Peyer's patch (tissue), 4 donors: ENCODE results near the gene PJA2. TPM values are rescaled to one million over a fixed set of nuclear protein-coding genes. Genes with fewer than 3 reads are reported as not detected.

Experiments
- DNase-seq, 3 donors: peaks; one replicate each; pipeline ENCODE4 v3.0.0-alpha.2; 2017 to 2019
- H3K27ac ChIP-seq, 4 donors: fragments of 200-600 bp; sonication (generic); one replicate each; pipeline ENCODE4 v1.5.1; 2016 to 2019
- H3K27me3 ChIP-seq, 2 donors: fragments of 200-600 bp; sonication (generic); one replicate each; pipeline ENCODE4 v1.5.1; 2019
- H3K36me3 ChIP-seq, 3 donors: fragments of 200-600 bp; sonication (generic); one replicate each; pipeline ENCODE4 v1.5.1; 2016 to 2019
- H3K4me1 ChIP-seq, 4 donors: fragments of 200-600 bp; sonication (generic); one replicate each; pipeline ENCODE4 v1.5.1; 2016 to 2019
- H3K4me3 ChIP-seq, 4 donors: fragments of 200-600 bp; sonication (generic); 1 replicate in 3 of 4; 2 replicates in 1 of 4; pipeline ENCODE4 v1.5.1; 2016 to 2019; ENCODE audit warnings: mild to moderate bottlenecking in 1 of 4
- H3K9me3 ChIP-seq, 4 donors: fragments of 200-600 bp; sonication (generic); one replicate each; pipeline ENCODE4 v1.5.1; 2016 to 2019; ENCODE audit warnings: mild to moderate bottlenecking in 1 of 4
- POLR2A ChIP-seq, 2 donors: fragments of 450-650 bp; IDR thresholded peaks; one replicate each; pipeline ENCODE4 v1.5.1; 2017; ENCODE audit warnings: antibody characterized with exemption in 2 of 2, mild to moderate bottlenecking in 2 of 2, moderate library complexity in 2 of 2
- total RNA-seq, 4 donors: library from RNA; depleted of rRNA; stranded (reverse); fragments of >200 nt; gene quantifications; one replicate each; pipeline ENCODE4 v1.1.0, GENCODE V29; 2016
- TF ChIP-seq, protein P1 (sequence below), 6 experiments: fragments of 450-650 bp in 4 of 6; fragments of 200-600 bp in 2 of 6; sonication (generic) in 1 of 6; IDR thresholded peaks; one replicate each; pipeline ENCODE4 v1.5.1; 2017 to 2019; ENCODE audit warnings: antibody characterized with exemption in 6 of 6, mild to moderate bottlenecking in 3 of 6, moderate library complexity in 1 of 6

PJA2 gene
- total RNA-seq, 4 donors from 2014 or later, result 40.6 to 68.5 (median 51.6) TPM

GRCh38 chr5:109354761-109355160, 55.0 kb downstream of the PJA2 start:
- Histone ChIP-seq H3K4me1 (no peaks in the 10 kb centered on the region), H3K27ac (no peak overlapping the region), H3K4me3 (no peak overlapping the region), H3K27me3 (no peaks in the 10 kb centered on the region), H3K36me3 (peaks cover 0 to 32% (median 0%) of the 10 kb centered on the region in 3 donors), H3K9me3 (no peaks in the 10 kb centered on the region)
- no peak for TF ChIP-seq POLR2A (IDR thresholded peaks at IDR 0.05)
- TF ChIP-seq, protein P1, sequence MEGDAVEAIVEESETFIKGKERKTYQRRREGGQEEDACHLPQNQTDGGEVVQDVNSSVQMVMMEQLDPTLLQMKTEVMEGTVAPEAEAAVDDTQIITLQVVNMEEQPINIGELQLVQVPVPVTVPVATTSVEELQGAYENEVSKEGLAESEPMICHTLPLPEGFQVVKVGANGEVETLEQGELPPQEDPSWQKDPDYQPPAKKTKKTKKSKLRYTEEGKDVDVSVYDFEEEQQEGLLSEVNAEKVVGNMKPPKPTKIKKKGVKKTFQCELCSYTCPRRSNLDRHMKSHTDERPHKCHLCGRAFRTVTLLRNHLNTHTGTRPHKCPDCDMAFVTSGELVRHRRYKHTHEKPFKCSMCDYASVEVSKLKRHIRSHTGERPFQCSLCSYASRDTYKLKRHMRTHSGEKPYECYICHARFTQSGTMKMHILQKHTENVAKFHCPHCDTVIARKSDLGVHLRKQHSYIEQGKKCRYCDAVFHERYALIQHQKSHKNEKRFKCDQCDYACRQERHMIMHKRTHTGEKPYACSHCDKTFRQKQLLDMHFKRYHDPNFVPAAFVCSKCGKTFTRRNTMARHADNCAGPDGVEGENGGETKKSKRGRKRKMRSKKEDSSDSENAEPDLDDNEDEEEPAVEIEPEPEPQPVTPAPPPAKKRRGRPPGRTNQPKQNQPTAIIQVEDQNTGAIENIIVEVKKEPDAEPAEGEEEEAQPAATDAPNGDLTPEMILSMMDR (IDR thresholded peaks at IDR 0.05), result no peak
- no peak for DNase-seq

DNA sequence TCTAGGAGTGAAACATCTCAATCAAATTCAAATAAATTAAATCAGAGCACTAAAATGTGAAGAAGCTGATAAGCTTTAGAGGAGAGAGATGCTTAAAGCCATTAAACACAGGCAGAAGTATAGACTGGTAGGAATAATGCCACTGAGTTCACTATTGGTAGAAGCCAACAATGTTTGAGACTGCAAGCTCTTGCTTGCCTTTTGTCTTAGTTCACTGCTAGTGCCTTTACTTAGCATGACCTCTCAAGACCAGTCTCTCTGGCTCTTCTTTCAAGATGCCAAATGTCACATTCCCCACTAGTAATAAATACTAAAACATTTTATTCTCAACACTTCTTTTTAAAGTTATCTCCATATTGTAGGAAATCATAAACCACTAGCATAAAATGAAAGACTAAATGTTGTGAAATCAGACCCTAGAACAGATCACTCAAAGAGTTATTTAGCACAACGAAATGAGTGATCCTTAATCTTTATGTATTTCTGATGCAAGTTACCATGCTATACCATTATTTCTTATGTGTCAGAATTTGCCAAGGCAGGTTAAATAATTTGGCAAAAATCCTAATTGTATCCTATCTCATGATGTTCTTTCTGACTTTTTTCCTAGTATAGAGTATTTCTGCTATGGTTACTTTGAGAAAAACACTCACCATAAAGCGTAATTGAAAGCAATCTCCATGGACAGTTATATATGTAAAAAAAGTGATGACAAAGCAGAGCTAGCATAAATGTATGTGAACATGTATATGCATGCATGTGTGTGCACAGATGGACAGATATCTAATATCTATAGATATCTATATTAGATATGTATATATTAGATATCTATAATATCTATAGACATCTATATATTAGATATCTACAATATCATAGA, 57.5 kb downstream of the PJA2 start:
- H3K27ac ChIP-seq, result no peak overlapping the region
- H3K4me3 ChIP-seq, result no peak overlapping the region
- peaks cover 0 to 18% (median 0%) of the 10 kb centered on the region in 3 donors for H3K36me3 ChIP-seq
- no peak for TF ChIP-seq POLR2A (IDR thresholded peaks at IDR 0.05)
- TF ChIP-seq, protein P1 (IDR thresholded peaks at IDR 0.05), result no peak
- no peak for DNase-seq
- no peaks in the 10 kb centered on the region for H3K9me3 ChIP-seq
- H3K4me1 ChIP-seq, result no peaks in the 10 kb centered on the region
- no peaks in the 10 kb centered on the region for H3K27me3 ChIP-seq

DNA sequence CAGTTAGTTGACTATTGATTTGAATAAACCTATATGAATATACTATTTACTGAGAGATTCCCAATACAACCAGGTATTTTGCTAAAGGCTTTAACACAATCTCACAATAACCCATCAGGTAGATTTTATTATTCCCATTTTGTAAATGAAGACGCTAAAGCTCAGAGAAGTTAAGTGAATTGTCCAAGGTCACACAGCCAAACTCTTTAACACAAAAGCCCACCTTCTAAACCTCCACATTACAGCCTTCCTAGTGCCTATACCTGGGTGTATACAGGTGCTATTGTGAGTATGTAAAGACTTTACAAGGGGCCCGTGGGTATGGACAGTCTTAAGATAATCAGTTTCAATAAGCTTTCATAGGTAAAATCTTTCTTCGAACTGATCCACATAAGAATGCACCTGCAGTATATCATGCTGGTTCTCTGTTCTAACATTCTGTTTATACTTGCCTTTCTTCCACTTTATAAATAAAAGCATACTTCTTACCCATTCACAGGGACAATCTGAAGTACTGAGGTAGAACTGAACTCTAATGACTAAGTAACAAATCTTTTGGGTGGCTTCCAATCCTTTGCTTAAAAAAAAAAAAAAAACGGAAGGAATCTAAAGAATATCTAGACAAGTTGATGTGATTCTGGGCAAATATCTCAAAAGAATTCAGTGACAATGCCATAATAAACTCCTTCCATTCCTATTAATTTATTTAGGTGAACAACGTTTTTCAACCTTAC, 59.1 kb downstream of the PJA2 start:
- Histone ChIP-seq H3K36me3 (peaks cover 0 to 16% (median 0%) of the 10 kb centered on the region in 3 donors), H3K4me1 (no peaks in the 10 kb centered on the region), H3K4me3 (no peak overlapping the region), H3K27me3 (no peaks in the 10 kb centered on the region), H3K27ac (no peak overlapping the region), H3K9me3 (no peaks in the 10 kb centered on the region)
- no peak for DNase-seq
- TF ChIP-seq POLR2A (IDR thresholded peaks at IDR 0.05), result no peak
- TF ChIP-seq, protein P1 (IDR thresholded peaks at IDR 0.05), result no peak

GRCh38 chr5:109349388-109349787, 60.4 kb downstream of the PJA2 start:
- no peaks in the 10 kb centered on the region for H3K4me1 ChIP-seq
- TF ChIP-seq, protein P1 (IDR thresholded peaks at IDR 0.05), result no peak
- no peak for TF ChIP-seq POLR2A (IDR thresholded peaks at IDR 0.05)
- no peaks in the 10 kb centered on the region for H3K27me3 ChIP-seq
- no peak overlapping the region for H3K27ac ChIP-seq
- H3K36me3 ChIP-seq, result peaks cover 0 to 17% (median 0%) of the 10 kb centered on the region in 3 donors
- no peak overlapping the region for H3K4me3 ChIP-seq
- no peaks in the 10 kb centered on the region for H3K9me3 ChIP-seq
- no peak for DNase-seq

DNA sequence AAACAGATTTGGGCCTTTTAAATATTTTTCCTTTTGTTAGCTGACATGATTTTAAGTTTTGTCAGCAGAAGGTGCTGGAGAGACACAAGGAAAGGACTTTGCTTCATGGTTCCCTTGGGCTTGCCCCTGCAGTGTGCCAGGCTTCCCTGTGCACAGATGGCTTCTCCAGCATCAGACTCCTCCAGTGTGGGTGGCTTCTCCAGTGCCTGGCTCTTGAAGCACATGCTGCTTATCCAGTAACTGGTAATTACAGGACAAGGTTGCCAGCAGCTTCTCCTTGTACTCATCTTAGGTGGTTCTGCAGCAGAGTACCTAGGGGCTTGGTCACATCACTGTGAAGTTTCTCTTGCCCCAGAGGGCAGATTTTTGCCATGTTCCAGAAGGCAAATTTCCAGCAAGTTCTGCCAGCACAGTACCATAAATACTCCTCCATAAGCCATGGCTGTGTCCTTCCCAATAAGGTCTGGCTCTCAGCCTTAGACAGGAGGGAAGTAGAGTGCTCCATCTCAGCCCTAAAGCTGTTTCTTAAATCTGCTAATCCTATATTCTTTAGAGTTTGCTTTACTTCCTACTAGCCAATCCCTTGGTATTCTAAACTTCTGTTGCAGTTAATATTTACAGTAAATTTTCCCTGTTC, 62.4 kb downstream of the PJA2 start:
- DNase-seq, result no peak
- Histone ChIP-seq H3K27me3 (no peaks in the 10 kb centered on the region), H3K9me3 (no peaks in the 10 kb centered on the region), H3K36me3 (peaks cover 0 to 28% (median 0%) of the 10 kb centered on the region in 3 donors), H3K4me1 (no peaks in the 10 kb centered on the region), H3K4me3 (no peak overlapping the region), H3K27ac (peak overlapping the region in 1 of 4 donors; percentile 26)
- TF ChIP-seq, protein P1 (IDR thresholded peaks at IDR 0.05), result no peak
- no peak for TF ChIP-seq POLR2A (IDR thresholded peaks at IDR 0.05)
